ENCODE data around the gene TIMM9.
"Not testable (repeated sequence)": the region's sequence is repeated elsewhere in the genome, so short reads cannot be mapped to it uniquely, and the experiment has no call there.

The TIMM9 gene

GRCh38 chr14:58397156-58397555, 30.2 kb downstream of the TIMM9 start:
- no peak for DNase-seq

GRCh38 chr14:58395812-58396788, 31.2 kb downstream of the TIMM9 start, which contains the start of gene TOMM20L:
TSS of gene TOMM20L (plus strand) at chr14:58395930. CDS start at chr14:58395958, 28 bp downstream.
- DNase-seq: peak; percentile 38

GRCh38 chr14:58395562-58395811, 31.8 kb downstream of the TIMM9 start:
- no peak for DNase-seq

- DNase-seq: no peak
Measured at GRCh38 chr14:58390830-58391229, 36.5 kb downstream of the TIMM9 start.

- DNase-seq: no peak
Measured at GRCh38 chr14:58376791-58377190, 50.5 kb downstream of the TIMM9 start.

- DNase-seq: no peak
Measured at GRCh38 chr14:58368956-58369355, 58.4 kb downstream of the TIMM9 start.

- no peak for DNase-seq
Measured at GRCh38 chr14:58367296-58367695, 60.0 kb downstream of the TIMM9 start.

GRCh38 chr14:58364316-58364715, 63.0 kb downstream of the TIMM9 start:
- DNase-seq: no peak

- DNase-seq: peak; percentile 30
Measured at GRCh38 chr14:58362798-58363412, 64.4 kb downstream of the TIMM9 start.

GRCh38 chr14:58362272-58362671, 65.1 kb downstream of the TIMM9 start:
- not testable (repeated sequence) for DNase-seq
